Hematopoietic multipotent progenitor cell treated with erythropoietin and hydrocortisone succinate and interleukin-3 and kit ligand, for 17 days (in vitro differentiated cells): ENCODE data around the gene METRNL.
"Not testable (repeated sequence)": the region's sequence is repeated elsewhere in the genome, so short reads cannot be mapped to it uniquely, and the experiment has no call there.

Experiments
- DNase-seq: peaks from one replicate; pipeline ENCODE4 v3.0.0-alpha.2; 2015; ENCODE audit warnings: low spot score

METRNL gene

GRCh38 chr17:83122834-83123233 is 43.4 kb downstream of the METRNL start:
- no peak for DNase-seq

DNA sequence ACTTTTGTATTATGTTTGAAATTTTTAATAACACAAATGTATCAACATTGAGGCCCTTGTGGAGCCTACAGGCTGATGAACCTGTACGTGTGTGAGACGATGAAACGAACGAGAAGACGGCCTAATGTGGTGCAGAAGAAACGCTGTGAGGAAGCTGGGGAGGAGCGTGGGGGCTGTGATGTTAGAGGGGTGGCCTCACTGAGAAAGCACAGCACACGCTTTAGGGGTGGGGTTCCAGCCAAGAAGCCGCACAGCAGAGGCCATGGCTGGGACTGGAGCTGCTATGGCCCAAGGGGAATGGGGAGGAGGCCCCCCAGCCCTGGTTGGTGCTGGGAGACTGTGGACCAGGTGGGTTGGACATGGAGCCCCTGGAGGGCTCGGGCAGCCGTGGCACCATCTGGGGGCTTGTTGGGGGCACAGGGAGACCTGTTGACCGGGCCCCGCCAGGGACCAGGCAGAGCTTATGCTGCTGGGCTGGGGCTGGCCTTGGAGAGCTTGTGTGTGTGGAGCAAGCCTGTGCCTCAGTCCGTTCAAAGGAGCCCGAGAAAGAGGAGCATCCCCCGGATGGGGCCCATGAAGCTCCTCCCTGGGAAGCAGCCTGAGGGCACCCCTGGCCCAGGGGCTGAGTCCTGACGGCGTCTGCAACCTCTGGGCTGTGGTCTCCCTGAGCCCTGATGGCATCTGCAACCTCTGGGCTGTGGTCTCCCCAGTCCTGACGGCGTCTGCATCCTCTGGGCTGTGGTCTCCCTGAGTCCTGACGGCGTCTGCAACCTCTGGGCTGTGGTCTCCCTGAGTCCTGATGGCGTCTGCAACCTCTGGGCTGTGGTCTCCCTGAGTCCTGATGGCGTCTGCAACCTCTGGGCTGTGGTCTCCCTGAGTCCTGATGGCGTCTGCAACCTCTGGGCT is 44.7 kb downstream of the METRNL start:
- DNase-seq: no peak

GRCh38 chr17:83124871-83125514 is 45.6 kb downstream of the METRNL start:
- no peak for DNase-seq

GRCh38 chr17:83125515-83126274 is 46.3 kb downstream of the METRNL start:
- DNase-seq: no peak

- no peak for DNase-seq
Measured at GRCh38 chr17:83126275-83126811, 46.9 kb downstream of the METRNL start.

DNA sequence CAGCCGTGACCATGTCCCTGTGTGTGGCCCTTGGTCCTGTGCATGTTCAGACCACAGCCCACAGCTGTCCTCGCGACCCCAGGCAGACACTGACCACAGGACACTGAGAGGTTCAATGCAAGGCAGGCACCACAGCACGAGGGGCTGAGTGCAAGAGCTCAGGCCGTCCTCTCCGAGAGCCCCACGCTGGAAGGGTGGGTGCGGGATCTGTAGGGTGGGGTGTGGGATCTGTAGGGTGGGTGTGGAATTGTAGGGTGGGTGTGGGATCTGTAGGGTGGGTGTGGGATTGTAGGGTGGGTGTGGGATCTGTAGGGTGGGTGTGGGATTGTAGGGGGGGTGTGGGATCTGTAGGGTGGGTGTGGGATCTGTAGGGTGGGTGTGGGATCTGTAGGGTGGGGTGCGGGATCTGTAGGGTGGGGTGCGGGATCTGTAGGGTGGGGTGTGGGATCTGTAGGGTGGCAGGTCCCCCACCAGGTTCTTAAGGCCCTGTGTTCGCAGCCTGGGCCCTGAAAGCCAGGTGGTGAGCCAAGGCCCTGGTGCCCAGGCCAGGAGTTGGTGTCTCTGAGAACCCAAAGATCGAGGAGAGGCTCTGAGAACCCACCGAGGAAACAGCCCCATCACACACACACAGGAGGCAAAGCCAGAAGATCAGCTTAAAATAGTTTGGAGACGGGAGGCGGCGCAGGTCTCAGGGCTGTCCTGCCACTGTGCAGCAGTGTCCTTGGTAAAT is 48.2 kb downstream of the METRNL start:
- DNase-seq: no peak

DNA sequence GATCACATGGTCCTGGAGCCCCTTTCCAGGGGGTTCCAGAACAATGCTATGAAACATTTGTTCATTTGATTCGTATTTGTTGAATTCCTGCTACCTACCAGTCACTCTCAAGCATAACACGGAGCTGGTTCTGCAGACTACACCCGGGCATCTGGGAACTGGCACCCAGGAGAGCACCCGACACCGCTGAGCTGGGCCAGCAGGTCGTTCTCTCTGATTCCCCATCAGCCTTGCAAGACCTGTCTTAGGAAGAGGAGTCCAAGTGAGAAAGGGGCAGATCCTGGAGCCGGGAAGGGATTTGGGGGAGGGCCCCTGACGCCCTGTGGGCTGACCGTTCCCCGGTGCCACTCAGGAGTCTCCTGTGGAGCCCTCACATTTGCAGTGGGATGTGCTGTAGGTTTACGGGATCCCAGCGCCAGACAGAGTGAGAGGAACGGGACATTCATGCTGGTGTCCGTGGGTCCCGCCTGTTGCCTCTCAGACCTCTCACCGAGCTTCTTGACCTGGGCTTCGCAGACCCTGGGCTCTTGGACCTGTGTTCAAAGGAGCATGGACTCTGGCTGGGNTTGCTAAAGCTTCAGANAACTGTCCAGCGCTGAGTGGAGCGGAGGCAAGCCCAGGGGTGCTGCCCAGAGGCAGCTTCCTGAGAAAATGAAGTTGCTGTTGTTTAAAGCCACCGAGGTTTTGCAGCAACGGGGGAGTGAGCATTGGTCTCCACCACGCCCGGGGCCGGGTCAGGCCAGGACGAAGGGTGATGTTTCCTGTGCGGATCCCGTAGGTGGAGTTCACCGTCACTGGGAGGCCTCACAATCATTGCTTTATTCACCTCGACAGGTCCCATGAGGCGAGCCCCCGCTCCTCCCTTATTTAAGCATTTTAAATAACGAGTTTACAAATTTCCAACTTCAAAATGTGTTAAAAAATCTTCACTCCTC is 49.2 kb downstream of the METRNL start:
- no peak for DNase-seq

GRCh38 chr17:83129676-83130075 is 50.3 kb downstream of the METRNL start:
- DNase-seq: no peak

DNA sequence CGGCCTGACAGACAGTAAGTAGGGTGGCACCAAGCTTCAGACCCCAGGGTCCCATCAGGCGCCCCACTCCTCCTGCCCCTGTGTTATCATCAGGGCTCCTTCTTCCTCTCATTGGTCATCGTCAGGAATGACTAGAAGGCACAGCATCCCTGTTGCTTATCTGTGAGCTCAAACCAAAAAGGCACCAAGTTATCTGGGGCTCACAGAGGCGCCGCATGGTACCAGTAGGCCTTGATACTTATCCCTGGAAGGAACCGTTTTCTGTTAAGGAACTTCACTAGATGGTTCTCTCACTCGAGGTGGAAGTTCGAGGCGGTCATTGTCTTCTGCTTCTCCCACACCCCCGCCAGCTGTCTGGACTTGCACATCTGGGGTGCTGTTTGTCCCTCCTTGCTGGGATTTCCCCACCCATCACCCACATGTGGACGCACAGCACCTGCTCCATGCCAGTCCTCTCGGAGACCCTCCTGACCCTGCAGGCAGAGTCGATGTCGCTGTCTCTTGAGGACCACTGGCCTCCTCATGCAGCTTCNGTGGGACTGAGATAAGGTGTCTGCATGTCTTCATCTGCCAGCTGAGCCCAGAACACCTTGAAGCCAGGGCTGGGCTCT is 52.1 kb downstream of the METRNL start:
- DNase-seq: no peak

GRCh38 chr17:83132251-83133081 is 53.1 kb downstream of the METRNL start:
- no peak for DNase-seq

DNA sequence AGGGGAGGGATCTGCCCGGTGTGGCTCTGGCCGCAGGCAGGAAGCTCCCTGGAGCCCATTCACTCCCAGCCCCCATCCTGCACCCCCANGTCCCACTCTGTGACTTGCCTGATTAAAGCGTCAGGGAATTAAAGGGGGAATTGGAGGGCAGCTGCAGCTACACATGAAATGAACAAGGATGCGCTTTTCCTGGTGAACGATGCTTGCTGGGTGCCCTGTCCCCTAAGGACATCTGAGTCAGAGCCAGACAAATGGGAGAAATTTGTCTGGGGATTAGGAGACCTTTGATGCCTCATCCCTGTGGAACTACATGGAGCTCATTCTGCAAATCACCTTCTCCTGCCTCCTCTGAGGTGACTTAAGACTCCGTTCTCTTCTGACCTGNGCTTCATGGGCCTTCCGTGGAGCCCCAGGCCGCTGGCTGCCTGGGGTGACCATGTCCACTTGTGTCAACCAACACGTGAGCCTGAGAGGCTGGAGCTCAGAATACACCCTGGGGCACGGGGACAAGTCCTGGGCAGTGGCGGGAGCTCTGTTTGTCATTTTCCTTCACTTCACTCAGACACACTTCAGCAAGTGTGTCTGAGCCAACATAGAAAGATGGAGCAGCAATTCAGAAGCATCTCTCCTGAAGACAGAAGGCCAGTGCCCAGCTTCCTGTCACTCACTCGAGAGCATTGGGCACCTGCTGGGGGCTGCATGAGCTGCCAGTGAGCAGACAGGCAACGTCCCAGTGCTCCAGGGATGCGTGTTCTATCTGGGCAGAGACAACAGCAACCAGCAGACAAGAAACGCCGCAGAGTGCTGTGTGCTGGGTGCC is 54.1 kb downstream of the METRNL start:
- no peak for DNase-seq

DNA sequence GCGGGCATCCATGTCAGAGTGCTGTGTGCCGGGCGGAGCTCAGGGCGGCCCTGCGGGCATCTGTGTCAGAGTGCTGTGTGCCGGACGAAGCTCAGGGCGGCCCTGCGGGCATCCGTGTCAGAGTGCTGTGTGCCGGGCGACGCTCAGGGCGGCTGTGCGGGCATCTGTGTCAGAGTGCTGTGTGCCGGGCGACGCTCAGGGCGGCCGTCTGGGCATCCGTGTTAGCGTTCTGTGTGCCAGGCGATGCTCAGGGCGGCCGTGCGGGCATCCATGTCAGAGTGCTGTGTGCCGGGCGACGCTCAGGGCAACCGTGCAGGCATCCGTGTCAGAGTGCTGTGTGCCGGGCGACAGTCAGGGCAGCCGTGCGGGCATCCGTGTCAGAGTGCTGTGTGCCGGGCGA is 55.0 kb downstream of the METRNL start:
- DNase-seq: not testable (repeated sequence)

- no peak for DNase-seq
Measured at GRCh38 chr17:83135692-83136091, 56.3 kb downstream of the METRNL start.

DNA sequence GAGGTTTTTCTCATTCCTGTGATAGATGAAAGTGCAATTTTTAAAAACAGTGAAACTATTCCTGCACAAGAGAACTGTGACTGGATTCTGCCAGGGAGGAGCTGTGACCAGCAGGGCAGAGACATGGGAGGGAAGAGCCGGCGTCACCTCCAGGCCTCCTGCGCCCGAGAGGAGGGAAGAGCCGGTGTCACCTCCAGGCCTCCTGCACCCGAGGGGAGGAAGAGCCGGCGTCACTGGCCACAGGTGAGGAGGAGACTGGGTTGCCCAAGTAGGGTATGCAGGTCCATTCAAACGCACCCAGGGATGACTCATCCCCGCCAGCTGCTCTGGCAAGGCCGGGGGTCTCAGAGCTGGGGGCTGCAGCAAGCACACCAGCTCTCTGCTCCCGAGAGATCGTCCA is 56.7 kb downstream of the METRNL start:
- DNase-seq: no peak

DNA sequence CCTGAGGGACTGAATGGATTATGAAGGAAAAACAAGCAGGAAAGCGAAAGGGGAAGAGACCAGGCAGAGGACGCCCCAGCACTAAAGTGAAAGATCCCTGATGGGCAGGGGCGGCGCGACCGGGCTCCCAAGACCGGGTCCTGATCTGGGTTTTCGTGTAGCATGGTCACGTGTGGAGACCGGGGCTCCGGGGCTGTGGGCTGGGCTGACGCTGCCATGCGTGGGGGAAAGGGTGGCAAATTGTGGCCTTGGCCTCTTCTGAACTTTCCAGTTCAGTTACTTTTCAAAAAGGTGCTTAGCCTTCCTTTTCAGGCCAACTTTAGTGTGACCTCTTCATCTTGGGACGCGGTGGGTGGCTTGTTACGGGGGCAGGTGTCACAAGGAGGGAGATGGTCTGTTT is 57.5 kb downstream of the METRNL start:
- DNase-seq: no peak

GRCh38 chr17:83137523-83137922 is 58.1 kb downstream of the METRNL start:
- DNase-seq: no peak

DNA sequence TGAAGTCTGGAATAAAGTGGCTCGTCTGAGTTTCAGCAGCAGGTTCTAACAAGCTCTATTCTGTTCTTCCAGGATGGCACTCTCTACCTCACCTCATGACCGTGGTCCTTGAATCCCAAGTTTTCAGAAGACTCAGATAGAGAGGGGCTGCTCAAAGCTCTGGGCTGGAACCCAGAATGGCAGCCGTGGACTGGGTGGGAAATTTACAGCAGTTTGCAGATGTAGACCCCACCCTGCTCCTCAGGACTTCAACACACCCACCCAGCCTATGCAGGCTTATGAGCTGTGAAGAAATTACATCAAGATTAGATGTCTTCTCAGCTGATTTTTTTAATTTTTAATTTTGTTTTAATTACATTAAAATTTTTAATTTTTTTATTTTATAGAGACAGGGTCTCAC is 59.4 kb downstream of the METRNL start:
- no peak for DNase-seq

- not testable (repeated sequence) for DNase-seq
Measured at GRCh38 chr17:83139541-83140248, 60.3 kb downstream of the METRNL start.
